Upper lobe of right lung (tissue), 1 donor: ENCODE results near the gene SCAF8. TPM values are rescaled to one million over a fixed set of nuclear protein-coding genes. Genes with fewer than 3 reads are reported as not detected.

Experiments
- ATAC-seq: fragments of 200-7000 bp; cut with Tn5 transposase; one replicate; pipeline ENCODE4 v1.9.1; 2020; ENCODE audit warnings: mild to moderate bottlenecking, moderate library complexity
- DNase-seq: peaks from one replicate; pipeline ENCODE4 v3.0.0-alpha.2; 2020
- H3K27ac ChIP-seq: fragments of 200-600 bp; one replicate; pipeline ENCODE4 v1.8.0; 2022
- H3K27me3 ChIP-seq: fragments of 200-600 bp; one replicate; pipeline ENCODE4 v1.8.0; 2022; ENCODE audit warnings: mild to moderate bottlenecking
- H3K36me3 ChIP-seq: fragments of 200-600 bp; one replicate; pipeline ENCODE4 v1.8.0; 2022
- H3K4me1 ChIP-seq: fragments of 200-600 bp; one replicate; pipeline ENCODE4 v1.8.0; 2022
- H3K4me3 ChIP-seq: fragments of 200-600 bp; one replicate; pipeline ENCODE4 v1.8.0; 2022; ENCODE audit warnings: mild to moderate bottlenecking
- H3K9me3 ChIP-seq: fragments of 200-600 bp; one replicate; pipeline ENCODE4 v1.8.0; 2022
- CTCF ChIP-seq: fragments of 200-600 bp; IDR thresholded peaks from one replicate; pipeline ENCODE4 v1.8.0; 2022; ENCODE audit warnings: antibody characterized with exemption
- intact Hi-C: fragments of 100-400 bp; cut with DNase I; formaldehyde crosslinking; loops from one replicate; pipeline ENCODE4 v1.11.0; 2022
- total RNA-seq: library from RNA; stranded (reverse); fragmentation: NEBNext Ultra II Directional; extraction: Animal tissue kit (Norgen Biotek cat#: 25700); gene quantifications from one replicate; pipeline ENCODE4 v1.2.1, GENCODE V29; 2021
- donor health status: DM: no; HTN: yes; CAD: no; lungs with severe emphysema.

SCAF8 gene
- total RNA-seq, 1 donor from 2014 or later: 38.8 TPM

DNA sequence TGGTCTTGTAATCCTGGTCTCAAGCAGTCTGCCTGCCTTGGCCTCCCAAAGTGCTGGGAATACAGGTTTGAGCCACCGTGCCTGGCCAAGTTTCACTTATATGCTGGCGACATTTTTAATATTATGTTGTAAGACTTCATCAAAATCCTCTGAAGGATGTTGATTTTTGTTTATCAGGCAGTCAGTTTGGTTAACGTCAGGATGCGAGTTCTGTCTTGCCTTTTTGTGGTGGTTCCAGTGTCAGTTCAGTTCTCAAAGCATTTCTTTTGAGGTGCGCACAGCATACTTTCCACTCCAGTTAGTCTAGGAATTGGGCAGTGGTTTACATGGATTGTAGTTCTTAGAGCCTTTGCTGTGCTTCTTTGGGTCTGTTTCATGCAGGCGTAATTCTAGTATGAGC, 24.9 kb downstream of the SCAF8 start:
- Histone ChIP-seq H3K4me3 (no peak overlapping the region), H3K9me3 (no peaks in the 10 kb centered on the region), H3K27ac (no peak overlapping the region), H3K36me3 (no peaks in the 10 kb centered on the region), H3K27me3 (no peaks in the 10 kb centered on the region), H3K4me1 (peaks cover 5% of the 10 kb centered on the region)
- intact Hi-C loops: no loop called here
- no peak for TF ChIP-seq CTCF
- ATAC-seq (no peak), DNase-seq (no peak)

DNA sequence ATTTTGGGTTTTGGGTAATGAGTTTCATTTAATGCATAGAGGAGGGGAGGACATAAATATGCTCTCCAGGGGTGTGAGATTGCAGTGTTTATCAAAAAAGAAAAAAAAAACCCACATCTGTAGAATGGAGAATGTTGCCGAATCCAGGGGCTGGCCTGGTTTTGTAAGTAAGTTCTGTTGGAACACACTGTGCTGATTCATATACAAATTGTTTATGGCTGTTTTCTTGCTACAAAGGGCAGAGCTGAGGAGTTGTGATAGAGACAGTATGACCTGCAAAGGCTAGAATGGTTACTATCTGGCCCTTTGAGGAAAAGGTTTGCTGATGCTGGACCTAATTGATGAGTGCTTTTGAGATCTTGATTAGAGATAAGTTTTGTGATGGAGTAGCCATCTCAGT, 30.4 kb downstream of the SCAF8 start:
- no peaks in the 10 kb centered on the region for H3K36me3 ChIP-seq
- ATAC-seq (no peak), DNase-seq (no peak)
- TF ChIP-seq CTCF: no peak
- H3K4me3 ChIP-seq: no peak overlapping the region
- no peaks in the 10 kb centered on the region for H3K27me3 ChIP-seq
- H3K9me3 ChIP-seq: no peaks in the 10 kb centered on the region
- no peak overlapping the region for H3K27ac ChIP-seq
- intact Hi-C loops: no loop called here
- peaks cover 36% of the 10 kb centered on the region for H3K4me1 ChIP-seq

DNA sequence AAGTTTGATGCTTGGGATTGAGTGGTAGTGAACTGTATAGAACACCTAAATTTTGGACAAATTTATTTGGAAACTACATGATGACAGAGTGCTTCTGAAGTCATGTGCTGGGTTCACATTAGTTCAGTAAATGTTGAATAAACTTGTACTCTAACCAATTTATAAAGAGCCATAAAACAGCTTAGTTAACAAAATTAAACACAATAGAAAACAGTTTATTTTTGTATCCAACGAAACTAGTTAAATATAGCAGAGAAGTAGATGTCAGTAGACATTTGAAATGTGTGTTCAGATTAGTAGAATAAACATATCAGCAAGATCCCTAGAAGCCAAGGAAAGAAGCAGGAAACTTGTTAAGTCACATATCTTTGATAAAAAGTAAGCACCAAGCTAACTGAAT, 32.1 kb downstream of the SCAF8 start:
- ATAC-seq: no peak
- intact Hi-C loops: no loop called here
- no peak for DNase-seq
- Histone ChIP-seq H3K27ac (no peak overlapping the region), H3K27me3 (no peaks in the 10 kb centered on the region), H3K4me3 (no peak overlapping the region), H3K36me3 (no peaks in the 10 kb centered on the region), H3K9me3 (no peaks in the 10 kb centered on the region), H3K4me1 (peaks cover 36% of the 10 kb centered on the region)
- TF ChIP-seq CTCF: no peak

DNA sequence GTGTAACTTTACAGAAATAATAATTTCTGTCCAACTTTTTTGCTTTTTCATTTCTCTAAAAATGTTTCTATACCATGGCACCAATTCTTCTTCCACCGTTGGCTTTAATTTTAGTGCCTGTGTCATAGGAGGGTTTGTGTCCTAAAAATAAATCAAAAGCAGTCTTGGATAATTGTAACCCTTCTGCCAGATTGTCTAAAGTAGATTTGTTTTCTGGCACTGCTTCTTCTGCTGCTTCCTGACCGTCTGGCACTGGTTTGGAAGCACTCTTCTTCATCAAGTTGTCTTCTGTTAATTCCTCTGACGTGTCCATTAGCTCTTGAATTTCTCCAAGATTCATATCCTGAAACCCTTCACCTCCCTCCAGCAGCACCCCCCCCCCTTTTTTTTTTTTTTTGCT, 33.1 kb downstream of the SCAF8 start:
- no peak for DNase-seq
- no peaks in the 10 kb centered on the region for H3K36me3 ChIP-seq
- H3K4me3 ChIP-seq: no peak overlapping the region
- no peak overlapping the region for H3K27ac ChIP-seq
- H3K4me1 ChIP-seq: peaks cover 36% of the 10 kb centered on the region
- no peaks in the 10 kb centered on the region for H3K27me3 ChIP-seq
- intact Hi-C loops: no loop called here
- TF ChIP-seq CTCF: no peak
- H3K9me3 ChIP-seq: no peaks in the 10 kb centered on the region
- ATAC-seq: no peak

- Histone ChIP-seq H3K36me3 (no peaks in the 10 kb centered on the region), H3K27ac (no peak overlapping the region), H3K27me3 (no peaks in the 10 kb centered on the region), H3K4me1 (peaks cover 36% of the 10 kb centered on the region), H3K9me3 (no peaks in the 10 kb centered on the region), H3K4me3 (no peak overlapping the region)
- intact Hi-C loops: no loop called here
- no peak for TF ChIP-seq CTCF
- DNase-seq (no peak), ATAC-seq (no peak)
Observed at GRCh38 chr6:154767003-154767723, 33.9 kb downstream of the SCAF8 start.

- H3K9me3 ChIP-seq: no peaks in the 10 kb centered on the region
- H3K4me3 ChIP-seq: no peak overlapping the region
- intact Hi-C loops: no loop called here
- no peak for ATAC-seq
- H3K27ac ChIP-seq: no peak overlapping the region
- TF ChIP-seq CTCF: no peak
- peaks cover 36% of the 10 kb centered on the region for H3K4me1 ChIP-seq
- DNase-seq: no peak
- H3K36me3 ChIP-seq: no peaks in the 10 kb centered on the region
- H3K27me3 ChIP-seq: no peaks in the 10 kb centered on the region
Observed at GRCh38 chr6:154768280-154768679, 35.1 kb downstream of the SCAF8 start.
